Trophoblast cell (in vitro differentiated cells and primary cell): ENCODE measurements around the gene RXRG. TPM values are rescaled to one million over a fixed set of nuclear protein-coding genes. Genes with fewer than 3 reads are reported as not detected.

ENCODE experiments used
- DNase-seq, 2 donors: peaks; one replicate each; pipeline ENCODE4 v3.0.0-alpha.2; 2016
- H2AFZ ChIP-seq: 2 replicates; pipeline ENCODE4 v1.6.1; 2013; ENCODE audit warnings: low read length, moderate library complexity, mild to moderate bottlenecking; ENCODE audit not compliant: insufficient read depth, poor library complexity
- H2AK5ac ChIP-seq: 2 replicates; pipeline ENCODE4 v1.6.1; 2013; ENCODE audit warnings: mild to moderate bottlenecking, low read length
- H2BK120ac ChIP-seq: 2 replicates; pipeline ENCODE4 v1.6.1; 2013; ENCODE audit warnings: low read length, mild to moderate bottlenecking, moderate library complexity; ENCODE audit not compliant: insufficient read depth, poor library complexity
- H2BK12ac ChIP-seq: 2 replicates; pipeline ENCODE4 v1.6.1; 2013; ENCODE audit warnings: mild to moderate bottlenecking, low read length, moderate library complexity
- H2BK5ac ChIP-seq: 2 replicates; pipeline ENCODE4 v1.6.1; 2013; ENCODE audit warnings: low read length, low read depth, moderate library complexity, mild to moderate bottlenecking; ENCODE audit not compliant: poor library complexity
- H3K14ac ChIP-seq: 2 replicates; pipeline ENCODE4 v1.6.1; 2013; ENCODE audit warnings: mild to moderate bottlenecking, low read length
- H3K18ac ChIP-seq: 2 replicates; pipeline ENCODE4 v1.6.1; 2013; ENCODE audit warnings: mild to moderate bottlenecking, low read length
- H3K23ac ChIP-seq: 2 replicates; pipeline ENCODE4 v1.6.1; 2013; ENCODE audit warnings: low read length
- H3K27ac ChIP-seq: 2 replicates; pipeline ENCODE4 v1.5.1; 2013; ENCODE audit warnings: low read depth, mild to moderate bottlenecking, inconsistent platforms, low read length, moderate library complexity
- H3K27me3 ChIP-seq: 2 replicates; pipeline ENCODE4 v1.6.1; 2013; ENCODE audit warnings: inconsistent platforms, mild to moderate bottlenecking, low read length, moderate library complexity; ENCODE audit not compliant: insufficient read depth
- H3K36me3 ChIP-seq, 2 experiments: 1 replicate in 1 of 2; 2 replicates in 1 of 2; pipeline ENCODE4 v1.6.1; 2013; ENCODE audit warnings: low read length in 2 of 2, mild to moderate bottlenecking in 2 of 2, moderate library complexity in 1 of 2; ENCODE audit not compliant: insufficient read depth in 2 of 2, control insufficient read depth in 1 of 2
- H3K4ac ChIP-seq: 2 replicates; pipeline ENCODE4 v1.6.1; 2013; ENCODE audit warnings: low read depth, mild to moderate bottlenecking, low read length, moderate library complexity
- H3K4me1 ChIP-seq, 2 experiments: 1 replicate in 1 of 2; 2 replicates in 1 of 2; pipeline ENCODE4 v1.6.1; 2013; ENCODE audit warnings: low read length in 2 of 2, mild to moderate bottlenecking in 2 of 2, moderate library complexity in 1 of 2; ENCODE audit not compliant: insufficient read depth in 2 of 2, control insufficient read depth in 1 of 2
- H3K4me2 ChIP-seq: 2 replicates; pipeline ENCODE4 v1.6.1; 2013; ENCODE audit warnings: inconsistent platforms, mild to moderate bottlenecking, low read length, moderate library complexity
- H3K4me3 ChIP-seq: 2 replicates; pipeline ENCODE4 v1.5.1; 2013; ENCODE audit warnings: mild to moderate bottlenecking, low read depth, low read length, inconsistent platforms
- H3K79me1 ChIP-seq: one replicate; pipeline ENCODE4 v1.6.1; 2013; ENCODE audit warnings: low read length
- H3K79me2 ChIP-seq: 2 replicates; pipeline ENCODE4 v1.6.1; 2013; ENCODE audit warnings: low read length, mild to moderate bottlenecking; ENCODE audit not compliant: control insufficient read depth, insufficient read depth, poor library complexity
- H3K9ac ChIP-seq: 2 replicates; pipeline ENCODE4 v1.6.1; 2013; ENCODE audit warnings: mild to moderate bottlenecking, low read length
- H3K9me3 ChIP-seq: 2 replicates; pipeline ENCODE4 v1.6.1; 2013; ENCODE audit warnings: low read depth, mild to moderate bottlenecking, control low read depth, inconsistent platforms, low read length; ENCODE audit not compliant: insufficient read depth
- H4K12ac ChIP-seq: 2 replicates; pipeline ENCODE4 v1.6.1; 2013; ENCODE audit warnings: low read depth, mild to moderate bottlenecking, low read length, moderate library complexity
- H4K8ac ChIP-seq: 2 replicates; pipeline ENCODE4 v1.6.1; 2013; ENCODE audit warnings: low read depth, mild to moderate bottlenecking, low read length, moderate library complexity
- H4K91ac ChIP-seq: one replicate; pipeline ENCODE4 v1.6.1; 2013; ENCODE audit warnings: low read depth, mild to moderate bottlenecking, low read length, moderate library complexity
- WGBS: extraction: QIAGEN DNeasy Blood & Tissue Kit; methylation state at CpG from one replicate; pipeline ENCODE4 v1.1.7; 2013; ENCODE audit warnings: missing lambda C conversion rate; ENCODE audit not compliant: insufficient read length, insufficient coverage; ENCODE audit errors: extremely low coverage; 5-methylcytosine and 5-hydroxymethylcytosine counted together
- polyA plus RNA-seq: library from polyadenylated mRNA; stranded (reverse); fragments of 200-250 nt; gene quantifications from 2 replicates; pipeline ENCODE4 v1.2.3, GENCODE V29; 2013

Gene RXRG
- polyA plus RNA-seq = 0.01 TPM in 1 of 2 replicates, not detected in the other

- Histone ChIP-seq H2AK5ac (no peak within 1 kb of the TSS), H3K79me2 (no peaks in the 10 kb centered on the region), H2BK12ac (no peak within 1 kb of the TSS), H3K36me3 (no peaks in the 10 kb centered on the region), H3K27ac (no peak within 1 kb of the TSS), H3K23ac (no peak within 1 kb of the TSS), H4K8ac (no peak within 1 kb of the TSS), H3K4me2 (no peak within 1 kb of the TSS), H2AFZ (no peak within 1 kb of the TSS), H2BK5ac (no peak within 1 kb of the TSS), H3K18ac (no peak within 1 kb of the TSS), H3K9ac (no peak within 1 kb of the TSS), H4K12ac (no peak within 1 kb of the TSS), H3K9me3 (no peaks in the 10 kb centered on the region), H3K27me3 (peaks cover 31% of the 10 kb centered on the region), H3K4ac (no peak within 1 kb of the TSS), H4K91ac (no peak within 1 kb of the TSS), H3K4me3 (no peak within 1 kb of the TSS), H3K79me1 (no peaks in the 10 kb centered on the region), H3K14ac (no peak within 1 kb of the TSS), H2BK120ac (no peak within 1 kb of the TSS), H3K4me1 (no peaks in the 10 kb centered on the region)
- peak in 1 of 2 donors; percentile 28 for DNase-seq
- no CpG with 5 or more reads among the region's 33 CpGs for WGBS
Measured at GRCh38 chr1:165444897-165445370, at the start of gene RXRG. RXRG (minus strand) TSS chr1:165445126; CDS start chr1:165444893, 233 bp downstream.

- no CpG with 5 or more reads among the region's 6 CpGs for WGBS
Measured at GRCh38 chr1:165492845-165493373, 48.0 kb upstream of the RXRG start.

GRCh38 chr1:165490175-165490574 lies 45.2 kb upstream of the RXRG start:
- H3K14ac ChIP-seq = no peak overlapping the region
- no peak overlapping the region for H2BK5ac ChIP-seq
- no CpG with 5 or more reads among the region's 5 CpGs for WGBS
- no peaks in the 10 kb centered on the region for H3K36me3 ChIP-seq
- no peak overlapping the region for H3K23ac ChIP-seq
- H3K4ac ChIP-seq = no peak overlapping the region
- no peak overlapping the region for H2AK5ac ChIP-seq
- no peak overlapping the region for H4K91ac ChIP-seq
- no peak overlapping the region for H4K8ac ChIP-seq
- no peaks in the 10 kb centered on the region for H3K4me1 ChIP-seq
- no peak for DNase-seq
- H4K12ac ChIP-seq = no peak overlapping the region
- no peaks in the 10 kb centered on the region for H3K9me3 ChIP-seq
- H3K9ac ChIP-seq = no peak overlapping the region
- no peak overlapping the region for H3K4me2 ChIP-seq
- no peaks in the 10 kb centered on the region for H3K27me3 ChIP-seq
- no peak overlapping the region for H2AFZ ChIP-seq
- H3K27ac ChIP-seq = no peak overlapping the region
- H3K79me2 ChIP-seq = no peaks in the 10 kb centered on the region
- H3K4me3 ChIP-seq = no peak overlapping the region
- H3K18ac ChIP-seq = no peak overlapping the region
- H2BK12ac ChIP-seq = no peak overlapping the region
- H2BK120ac ChIP-seq = no peak overlapping the region
- H3K79me1 ChIP-seq = no peaks in the 10 kb centered on the region

More at GRCh38 chr1:165492845-165493373, 48.0 kb upstream of the RXRG start:
- no peaks in the 10 kb centered on the region for H3K9me3 ChIP-seq
- H3K4ac ChIP-seq = no peak overlapping the region
- H4K8ac ChIP-seq = no peak overlapping the region
- H3K79me2 ChIP-seq = no peaks in the 10 kb centered on the region
- no peak for DNase-seq
- no peak overlapping the region for H2BK120ac ChIP-seq
- H4K91ac ChIP-seq = no peak overlapping the region
- H2BK12ac ChIP-seq = no peak overlapping the region
- H3K9ac ChIP-seq = no peak overlapping the region
- no peak overlapping the region for H2AFZ ChIP-seq
- no peak overlapping the region for H2AK5ac ChIP-seq
- no peak overlapping the region for H3K14ac ChIP-seq
- no peaks in the 10 kb centered on the region for H3K79me1 ChIP-seq
- H3K4me2 ChIP-seq = no peak overlapping the region
- no peaks in the 10 kb centered on the region for H3K36me3 ChIP-seq
- no peak overlapping the region for H3K18ac ChIP-seq
- H3K4me3 ChIP-seq = no peak overlapping the region
- no peaks in the 10 kb centered on the region for H3K4me1 ChIP-seq
- H2BK5ac ChIP-seq = no peak overlapping the region
- no peak overlapping the region for H3K23ac ChIP-seq
- H3K27ac ChIP-seq = no peak overlapping the region
- H3K27me3 ChIP-seq = no peaks in the 10 kb centered on the region
- H4K12ac ChIP-seq = no peak overlapping the region

- DNase-seq = no peak
- H3K23ac ChIP-seq = no peak overlapping the region
Measured at GRCh38 chr1:165487921-165488320, 43.0 kb upstream of the RXRG start.

More at GRCh38 chr1:165487921-165488320, 43.0 kb upstream of the RXRG start:
- H3K27ac ChIP-seq = no peak overlapping the region
- H2BK120ac ChIP-seq = no peak overlapping the region
- no peak overlapping the region for H3K18ac ChIP-seq
- no peaks in the 10 kb centered on the region for H3K9me3 ChIP-seq
- H3K27me3 ChIP-seq = no peaks in the 10 kb centered on the region
- no peak overlapping the region for H2AFZ ChIP-seq
- no peak overlapping the region for H4K91ac ChIP-seq
- no peaks in the 10 kb centered on the region for H3K36me3 ChIP-seq
- no peaks in the 10 kb centered on the region for H3K79me1 ChIP-seq
- H3K4me2 ChIP-seq = no peak overlapping the region
- H2BK12ac ChIP-seq = no peak overlapping the region
- H3K4me1 ChIP-seq = no peaks in the 10 kb centered on the region
- no peak overlapping the region for H2BK5ac ChIP-seq
- no peak overlapping the region for H4K8ac ChIP-seq
- no peak overlapping the region for H3K4ac ChIP-seq
- no peaks in the 10 kb centered on the region for H3K79me2 ChIP-seq
- H3K4me3 ChIP-seq = no peak overlapping the region
- H3K14ac ChIP-seq = no peak overlapping the region
- no peak overlapping the region for H4K12ac ChIP-seq
- no peak overlapping the region for H2AK5ac ChIP-seq
- H3K9ac ChIP-seq = no peak overlapping the region
- no CpG with 5 or more reads among the region's 1 CpG for WGBS
